ENCODE measurements around the gene BNIP1.

DNA sequence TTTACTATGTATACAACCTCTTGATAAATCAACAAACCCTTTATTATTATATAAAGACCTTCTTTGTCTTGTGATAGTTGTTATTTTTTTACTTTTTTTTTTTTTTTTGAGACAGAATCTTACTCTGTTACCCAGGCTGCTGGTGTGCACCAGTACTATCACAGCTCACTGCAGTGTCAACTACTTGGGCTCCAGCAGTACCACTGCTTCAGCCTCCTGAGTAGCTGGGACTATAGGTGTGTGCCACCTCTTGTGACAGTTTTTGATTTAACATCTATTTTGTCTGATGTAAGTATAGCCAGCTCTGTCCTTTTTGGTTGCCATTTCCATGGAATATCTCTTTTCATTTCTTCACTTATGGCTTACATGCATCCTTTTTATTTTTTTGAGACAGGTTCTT, 45.5 kb upstream of the BNIP1 start:
- TF ChIP-seq POLR2A (IDR thresholded peaks at IDR 0.05; ENCODE audit: low read depth, low read length): no peak
- no peak for TF ChIP-seq TAF1 (IDR thresholded peaks at IDR 0.05; ENCODE audit: borderline replicate concordance, low read depth, low read length)
